Naive thymus-derived CD8-positive, alpha-beta T cell (primary cell): Measurements from ENCODE around the gene TP53TG5. TPM values are rescaled to one million over a fixed set of nuclear protein-coding genes. Genes with fewer than 3 reads are reported as not detected.

ENCODE experiments used
- ATAC-seq, 2 donors: fragments of 150-1000 bp; cut with Tn5 transposase in 1 of 2; sonication (Bioruptor Pico), chemical (Tn5 transposase) in 1 of 2; 1 replicate in 1 of 2; 2 replicates in 1 of 2; pipeline ENCODE4 v1.10.0; 2021; ENCODE audit warnings: mild to moderate bottlenecking in 2 of 2, moderate library complexity in 2 of 2
- POLR2A ChIA-PET: fragments of 350-600 bp; sonication (Branson Sonifier 250); formaldehyde crosslinking; loops from one replicate; lab custom pipeline; 2021; ENCODE audit warnings: antibody characterized with exemption; lab: Charles Lee
- DNase-seq, 10 donors: peaks; one replicate each; pipeline versions ENCODE4 v3.0.0 to v3.0.0-alpha.2; 2020 to 2022
- H3K27ac Mint-ChIP-seq, 10 donors: one replicate each; pipeline ENCODE4 v1.8.0; 2020 to 2022; ENCODE audit warnings: mild to moderate bottlenecking in 10 of 10, mixed read lengths in 10 of 10, moderate library complexity in 4 of 10, inconsistent platforms in 1 of 10
- H3K27me3 Mint-ChIP-seq, 5 donors: one replicate each; pipeline ENCODE4 v1.8.0; 2021 to 2022; ENCODE audit warnings: mixed read lengths in 5 of 5
- H3K36me3 Mint-ChIP-seq, 3 donors: one replicate each; pipeline ENCODE4 v1.8.0; 2020 to 2022; ENCODE audit warnings: mixed read lengths in 3 of 3, mild to moderate bottlenecking in 2 of 3, inconsistent platforms in 1 of 3
- H3K4me1 Mint-ChIP-seq, 4 donors: one replicate each; pipeline ENCODE4 v1.8.0; 2021 to 2022; ENCODE audit warnings: mixed read lengths in 4 of 4
- H3K4me3 Mint-ChIP-seq, 10 donors: one replicate each; pipeline ENCODE4 v1.8.0; 2020 to 2022; ENCODE audit warnings: mild to moderate bottlenecking in 10 of 10, mixed read lengths in 10 of 10, moderate library complexity in 6 of 10, inconsistent platforms in 1 of 10
- H3K9me3 Mint-ChIP-seq, 9 donors: one replicate each; pipeline ENCODE4 v1.8.0; 2020 to 2022; ENCODE audit warnings: mixed read lengths in 9 of 9, mild to moderate bottlenecking in 3 of 9, inconsistent platforms in 1 of 9, moderate library complexity in 1 of 9
- polyA plus RNA-seq, 3 donors: library from polyadenylated mRNA; unstranded; fragments of 300-500 nt; fragmentation: Illumina TruSeq; gene quantifications; one replicate each; pipeline ENCODE4 v1.2.3, GENCODE V29; 2021
- total RNA-seq, 8 experiments: library from RNA in 2 of 8; stranded (reverse) in 2 of 8; gene quantifications; one replicate each; pipeline ENCODE4 v1.2.3 and lab custom pipeline; 2021 to 2026

Gene TP53TG5
- total and polyA plus RNA-seq, 5 experiments from 2014 or later = 0.42 to 0.55 (median 0.47) TPM; not detected in 2

- Mint-ChIP-seq H3K4me1 (peaks cover 0 to 16% (median 5%) of the 10 kb centered on the region in 4 donors), H3K36me3 (peaks cover 0 to 2% (median 0%) of the 10 kb centered on the region in 3 donors), H3K27me3 (peaks cover 8 to 30% (median 26%) of the 10 kb centered on the region in 5 donors), H3K4me3 (peak within 1 kb of the TSS; percentile 45 to 81 (median 74)), H3K9me3 (no peaks in the 10 kb centered on the region), H3K27ac (peak within 1 kb of the TSS in 1 of 10 donors; percentile 15)
- DNase-seq (peak in 7 of 10 donors; percentile 14 to 45 (median 25)), ATAC-seq (peak; percentile 85 to 90)
- POLR2A ChIA-PET = interaction anchor here (0.5 to 1.5 kb wide), 2 partner anchors 68 to 106 kb away, joined by 3 read pairs; partner anchors contain the start of gene PIGT
These were observed 30.0 kb downstream of the TP53TG5 start, which contains the start of gene SDC4 for GRCh38 chr20:45347936-45348778. Gene SDC4, minus strand, starts transcription at chr20:45348424. Its CDS starts 40 bp downstream, at chr20:45348384.

DNA sequence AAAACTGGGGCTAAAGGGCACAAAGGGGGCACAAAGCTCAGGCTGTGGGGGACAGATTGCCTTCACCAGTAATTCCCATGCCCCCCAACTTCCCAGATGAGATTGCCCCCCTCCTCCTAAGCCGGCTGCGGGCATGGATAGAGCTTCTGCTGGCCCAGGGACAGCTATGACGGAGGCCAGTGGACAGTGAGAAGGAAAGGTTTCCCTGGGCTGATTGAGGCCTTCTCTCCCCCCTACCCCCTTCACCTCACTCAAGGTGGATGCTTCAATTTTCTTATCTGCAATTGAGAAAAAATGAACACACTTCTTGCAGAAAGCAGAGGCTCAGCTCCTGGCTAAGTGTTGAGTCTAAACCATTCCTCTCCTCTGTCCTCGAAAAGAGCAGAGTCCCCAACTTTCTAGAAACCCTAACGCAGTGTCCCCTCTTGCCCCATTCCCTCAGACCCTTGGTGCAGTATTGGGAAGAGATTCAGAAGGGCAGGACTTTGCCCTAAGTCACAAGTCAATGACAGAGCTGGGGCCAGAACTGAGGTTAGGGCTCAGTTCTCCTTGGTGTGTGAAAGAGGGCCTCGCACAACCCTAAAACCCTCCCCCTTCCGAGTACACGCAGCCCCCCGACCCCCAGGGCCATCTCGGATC is 30.7 kb downstream of the TP53TG5 start:
- Mint-ChIP-seq H3K36me3 (peaks cover 0 to 2% (median 0%) of the 10 kb centered on the region in 3 donors), H3K9me3 (no peaks in the 10 kb centered on the region), H3K27me3 (peaks cover 8 to 32% (median 26%) of the 10 kb centered on the region in 5 donors), H3K4me1 (peaks cover 0 to 16% (median 5%) of the 10 kb centered on the region in 4 donors), H3K27ac (no peak overlapping the region), H3K4me3 (peak overlapping the region; percentile 45 to 81 (median 74))
- ATAC-seq (peak in 1 of 2 donors; percentile 20), DNase-seq (no peak)
- POLR2A ChIA-PET = interaction anchor here (1.5 kb wide), 1 partner anchor 69 kb away, joined by 3 read pairs; the partner anchor contains the start of gene PIGT

- H3K4me1 Mint-ChIP-seq = peaks cover 0 to 16% (median 5%) of the 10 kb centered on the region in 4 donors
- H3K27me3 Mint-ChIP-seq = peaks cover 8 to 32% (median 26%) of the 10 kb centered on the region in 5 donors
- ATAC-seq = no peak
- no peak for DNase-seq
- peak overlapping the region in 7 of 10 donors; percentile 7 to 81 (median 73) for H3K4me3 Mint-ChIP-seq
- no peaks in the 10 kb centered on the region for H3K9me3 Mint-ChIP-seq
- no peak overlapping the region for H3K27ac Mint-ChIP-seq
- H3K36me3 Mint-ChIP-seq = peaks cover 0 to 2% (median 0%) of the 10 kb centered on the region in 3 donors
- POLR2A ChIA-PET = interaction anchor here (1.5 kb wide), 1 partner anchor 69 kb away, joined by 3 read pairs; the partner anchor contains the start of gene PIGT
These were observed 31.3 kb downstream of the TP53TG5 start for GRCh38 chr20:45346851-45347250.

- POLR2A ChIA-PET = no interaction called here
- Mint-ChIP-seq H3K4me1 (peaks cover 0 to 16% (median 5%) of the 10 kb centered on the region in 4 donors), H3K27me3 (peaks cover 8 to 32% (median 26%) of the 10 kb centered on the region in 5 donors), H3K9me3 (no peaks in the 10 kb centered on the region), H3K4me3 (no peak overlapping the region), H3K36me3 (peaks cover 0 to 2% (median 0%) of the 10 kb centered on the region in 3 donors), H3K27ac (no peak overlapping the region)
- no peak for DNase-seq
- no peak for ATAC-seq
These were observed 31.8 kb downstream of the TP53TG5 start for GRCh38 chr20:45346291-45346718.

GRCh38 chr20:45345104-45345936 is 32.8 kb downstream of the TP53TG5 start:
- H3K36me3 Mint-ChIP-seq = peaks cover 0 to 2% (median 0%) of the 10 kb centered on the region in 3 donors
- no peak overlapping the region for H3K4me3 Mint-ChIP-seq
- peaks cover 8 to 32% (median 26%) of the 10 kb centered on the region in 5 donors for H3K27me3 Mint-ChIP-seq
- H3K27ac Mint-ChIP-seq = no peak overlapping the region
- no peak for DNase-seq
- POLR2A ChIA-PET = no interaction called here
- H3K4me1 Mint-ChIP-seq = peaks cover 0 to 16% (median 5%) of the 10 kb centered on the region in 4 donors
- no peaks in the 10 kb centered on the region for H3K9me3 Mint-ChIP-seq
- no peak for ATAC-seq

DNA sequence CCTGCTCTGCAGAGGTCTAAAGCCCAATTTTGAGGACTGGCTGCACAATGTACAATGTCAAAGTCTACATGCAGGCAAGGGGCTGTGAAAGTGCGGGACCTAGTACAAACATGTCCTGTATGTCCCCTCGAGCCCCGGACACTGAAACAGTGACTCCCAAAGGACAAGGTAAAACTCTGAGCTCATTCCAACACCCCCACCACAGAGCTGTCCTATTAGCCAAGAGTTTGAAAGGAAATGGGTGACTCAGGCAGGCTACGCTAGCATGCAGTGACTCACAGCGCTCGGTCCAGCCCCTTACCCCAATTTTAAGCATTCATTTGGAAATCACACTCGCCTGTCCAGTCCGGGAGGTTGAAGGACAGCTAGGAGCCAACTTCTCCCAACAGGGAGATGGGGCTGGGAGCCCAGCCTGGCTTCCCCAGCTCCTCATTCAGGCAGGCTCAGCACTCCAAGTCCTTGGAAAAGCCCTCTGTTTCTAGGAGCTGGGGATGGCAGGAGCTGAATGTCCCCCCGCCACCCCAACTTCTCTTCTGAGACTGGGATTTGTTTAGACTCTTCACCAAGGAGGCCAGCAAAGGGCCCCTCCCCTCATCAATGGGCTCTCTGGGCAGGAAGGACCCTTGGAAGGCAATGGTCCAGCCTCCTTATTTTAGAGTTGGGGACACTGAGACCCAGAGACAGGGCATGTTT is 33.8 kb downstream of the TP53TG5 start:
- POLR2A ChIA-PET = no interaction called here
- Mint-ChIP-seq H3K4me1 (peaks cover 0 to 16% (median 5%) of the 10 kb centered on the region in 4 donors), H3K36me3 (peaks cover 0 to 2% (median 0%) of the 10 kb centered on the region in 3 donors), H3K9me3 (no peaks in the 10 kb centered on the region), H3K4me3 (no peak overlapping the region), H3K27ac (no peak overlapping the region), H3K27me3 (peaks cover 8 to 32% (median 26%) of the 10 kb centered on the region in 5 donors)
- DNase-seq (no peak), ATAC-seq (no peak)

DNA sequence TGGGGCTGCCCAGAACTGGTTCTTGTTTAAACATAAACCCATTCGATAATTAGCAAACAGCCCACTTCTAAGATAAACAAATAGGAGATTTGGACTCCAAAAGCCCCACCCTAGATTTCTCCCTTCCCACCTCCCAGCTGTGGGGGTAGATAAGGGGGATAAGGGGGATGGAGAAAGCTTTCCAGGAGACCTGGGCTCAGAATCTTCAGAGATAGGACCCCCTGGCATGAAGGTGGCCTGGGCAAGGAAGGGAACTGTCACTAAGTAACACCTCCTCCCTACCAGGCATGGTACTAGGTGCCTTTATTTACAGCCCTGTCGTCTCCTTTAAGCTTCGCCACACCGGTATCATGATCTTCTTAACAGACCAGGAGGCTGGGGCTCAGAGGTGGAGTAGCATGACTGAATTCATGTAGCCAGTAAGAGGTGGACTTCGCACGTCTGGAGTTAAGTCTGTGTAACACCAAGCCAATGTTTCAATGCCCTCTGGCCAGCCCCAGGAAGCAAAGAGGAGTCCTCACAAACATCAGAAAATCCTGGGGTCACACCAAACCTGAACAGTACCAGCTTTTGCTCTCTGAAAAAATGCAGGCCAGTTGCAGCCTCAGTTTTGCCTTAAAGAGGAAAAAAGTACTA is 34.5 kb downstream of the TP53TG5 start:
- DNase-seq = no peak

DNA sequence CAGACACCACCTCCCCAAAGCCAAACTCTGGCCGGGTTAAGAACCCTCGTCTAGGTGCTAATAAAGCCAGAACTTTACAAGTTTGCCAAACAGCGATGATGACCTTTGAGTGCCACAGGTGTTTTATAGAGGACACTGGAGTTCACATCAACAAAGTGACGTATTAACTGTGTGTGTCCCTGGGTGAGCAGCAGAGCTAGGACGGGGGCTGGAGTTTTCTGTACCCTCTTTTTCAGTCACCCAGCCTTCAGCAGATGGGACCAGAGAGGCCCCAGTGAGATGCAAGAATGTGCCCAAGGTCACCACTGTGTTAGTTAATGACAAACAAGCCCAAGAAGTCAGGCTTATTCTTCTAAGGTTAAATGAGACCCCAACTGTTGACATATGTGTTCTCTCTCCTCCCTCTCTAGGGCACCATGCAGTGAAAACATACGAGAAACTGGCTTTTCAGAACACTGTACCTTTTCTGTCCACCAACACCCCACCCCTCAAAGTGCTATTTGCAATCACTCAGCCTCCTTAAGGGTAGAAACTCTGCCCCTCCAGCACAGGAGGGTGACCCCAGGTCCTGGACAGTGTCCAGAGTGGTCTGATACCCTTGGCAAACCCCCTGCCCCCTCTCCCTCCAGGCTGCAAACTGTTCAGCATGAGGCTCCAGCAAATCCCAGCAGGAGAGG is 35.1 kb downstream of the TP53TG5 start:
- DNase-seq (no peak), ATAC-seq (no peak)
- H3K36me3 Mint-ChIP-seq = no peaks in the 10 kb centered on the region
- H3K4me1 Mint-ChIP-seq = peaks cover 0 to 13% (median 4%) of the 10 kb centered on the region in 4 donors
- H3K27ac Mint-ChIP-seq = no peak overlapping the region
- POLR2A ChIA-PET = no interaction called here
- no peaks in the 10 kb centered on the region for H3K9me3 Mint-ChIP-seq
- peaks cover 8 to 32% (median 26%) of the 10 kb centered on the region in 5 donors for H3K27me3 Mint-ChIP-seq
- H3K4me3 Mint-ChIP-seq = no peak overlapping the region

More for the DNA sequence above, 34.5 kb downstream of the TP53TG5 start:
- POLR2A ChIA-PET = no interaction called here
- no peak for ATAC-seq
- Mint-ChIP-seq H3K4me3 (no peak overlapping the region), H3K9me3 (no peaks in the 10 kb centered on the region), H3K27me3 (peaks cover 8 to 32% (median 26%) of the 10 kb centered on the region in 5 donors), H3K36me3 (peaks cover 0 to 2% (median 0%) of the 10 kb centered on the region in 3 donors), H3K4me1 (peaks cover 0 to 16% (median 5%) of the 10 kb centered on the region in 4 donors), H3K27ac (peak overlapping the region in 1 of 10 donors; percentile 33)

- DNase-seq = no peak
- POLR2A ChIA-PET = no interaction called here
- Mint-ChIP-seq H3K27ac (no peak overlapping the region), H3K4me1 (peaks cover 0 to 8% (median under 1%) of the 10 kb centered on the region in 4 donors), H3K4me3 (no peak overlapping the region), H3K36me3 (no peaks in the 10 kb centered on the region), H3K9me3 (no peaks in the 10 kb centered on the region), H3K27me3 (peaks cover 8 to 28% (median 21%) of the 10 kb centered on the region in 5 donors)
- ATAC-seq = no peak
These were observed 35.9 kb downstream of the TP53TG5 start for GRCh38 chr20:45341939-45342854.

- POLR2A ChIA-PET = no interaction called here
- H3K36me3 Mint-ChIP-seq = no peaks in the 10 kb centered on the region
- no peak overlapping the region for H3K4me3 Mint-ChIP-seq
- H3K4me1 Mint-ChIP-seq = peaks cover 0 to 4% (median 0%) of the 10 kb centered on the region in 4 donors
- peaks cover 4 to 21% (median 15%) of the 10 kb centered on the region in 5 donors for H3K27me3 Mint-ChIP-seq
- ATAC-seq (no peak), DNase-seq (no peak)
- H3K27ac Mint-ChIP-seq = no peak overlapping the region
- no peaks in the 10 kb centered on the region for H3K9me3 Mint-ChIP-seq
These were observed 36.6 kb downstream of the TP53TG5 start for GRCh38 chr20:45341579-45341938.
